Muscle of arm (tissue), 12 donors: ENCODE results near the gene ZBTB18. TPM values are rescaled to one million over a fixed set of nuclear protein-coding genes. Genes with fewer than 3 reads are reported as not detected.
A peak's percentile ranks its signal among the peaks of the same experiment; 100 is the strongest.
"Not testable (repeated sequence)": the region's sequence is repeated elsewhere in the genome, so short reads cannot be mapped to it uniquely, and the experiment has no call there.

ENCODE experiments used
- DNase-seq: peaks from one replicate; pipeline ENCODE4 v3.0.0-alpha.2; 2013
- polyA plus RNA-seq, 12 donors: library from polyadenylated mRNA; unstranded; fragments of 120-200 nt; gene quantifications; one replicate each; pipeline ENCODE4 v1.2.1, GENCODE V29; 2013; ENCODE audit not compliant: insufficient read length in 12 of 12

The ZBTB18 gene
- polyA plus RNA-seq, 12 donors: 31.7 to 378 (median 97.0) TPM

GRCh38 chr1:244030481-244031040 lies 20.5 kb upstream of the ZBTB18 start:
- DNase-seq: no peak

GRCh38 chr1:244035358-244035757 lies 15.7 kb upstream of the ZBTB18 start:
- DNase-seq: no peak

GRCh38 chr1:244037252-244037651 lies 13.8 kb upstream of the ZBTB18 start:
- DNase-seq: no peak

GRCh38 chr1:244041466-244042120 lies 9.5 kb upstream of the ZBTB18 start:
- no peak for DNase-seq

- no peak for DNase-seq
These were observed 8.8 kb upstream of the ZBTB18 start for GRCh38 chr1:244042293-244042692.

GRCh38 chr1:244044423-244044822 lies 6.7 kb upstream of the ZBTB18 start:
- no peak for DNase-seq

- DNase-seq: not testable (repeated sequence)
These were observed 4.8 kb upstream of the ZBTB18 start for GRCh38 chr1:244046254-244046653.

GRCh38 chr1:244046907-244047611 lies 4.0 kb upstream of the ZBTB18 start:
- DNase-seq: no peak

GRCh38 chr1:244047621-244048255 lies 3.3 kb upstream of the ZBTB18 start:
- DNase-seq: no peak

- peak; percentile 99 for DNase-seq
These were observed 2.6 kb upstream of the ZBTB18 start for GRCh38 chr1:244048256-244049161.

- DNase-seq: peak; percentile 30
These were observed 1.7 kb upstream of the ZBTB18 start for GRCh38 chr1:244049162-244050013.

- DNase-seq: no peak
These were observed 859 bp upstream of the ZBTB18 start for GRCh38 chr1:244050014-244050834.

GRCh38 chr1:244052016-244052727 lies 1.1 kb downstream of the ZBTB18 start:
- no peak for DNase-seq

- no peak for DNase-seq
These were observed 1.7 kb downstream of the ZBTB18 start for GRCh38 chr1:244052728-244053312.

- DNase-seq: no peak
These were observed 2.7 kb downstream of the ZBTB18 start for GRCh38 chr1:244053831-244054230.

GRCh38 chr1:244054247-244054923 lies 3.3 kb downstream of the ZBTB18 start:
- DNase-seq: no peak

GRCh38 chr1:244054924-244055263 lies 3.8 kb downstream of the ZBTB18 start:
- no peak for DNase-seq

- DNase-seq: no peak
These were observed 5.5 kb downstream of the ZBTB18 start for GRCh38 chr1:244056577-244056976.
